ENCODE measurements around the gene XPO5. TPM values are rescaled to one million over a fixed set of nuclear protein-coding genes. Genes with fewer than 3 reads are reported as not detected.

XPO5 gene
- total and polyA plus RNA-seq, 2 experiments from 2014 or later = 28.5 to 95.2 TPM

GRCh38 chr6:43524483-43524961 is 51.3 kb downstream of the XPO5 start (continued):
- no peak for TF ChIP-seq ETS1 (IDR thresholded peaks at IDR 0.05)
- no peak for TF ChIP-seq JUNB (IDR thresholded peaks at IDR 0.05; ENCODE audit: unreplicated experiment)

- TF ChIP-seq ETS1 (IDR thresholded peaks at IDR 0.05) (no peak), STAT1 (IDR thresholded peaks at IDR 0.05; ENCODE audit: unreplicated experiment) (no peak), JUNB (IDR thresholded peaks at IDR 0.05; ENCODE audit: unreplicated experiment) (no peak), NANOG (IDR thresholded peaks at IDR 0.05; ENCODE audit: borderline replicate concordance) (no peak), ZNF331 (CRISPR knock-in tag; IDR thresholded peaks at IDR 0.05; ENCODE audit: low read depth) (no peak), REST (IDR thresholded peaks at IDR 0.05; ENCODE audit: unreplicated experiment) (no peak), POLR2AphosphoS5 (IDR thresholded peaks at IDR 0.05; ENCODE audit: low read depth) (no peak), EZH2phosphoT487 (IDR thresholded peaks at IDR 0.05; ENCODE audit: unreplicated experiment) (no peak), EZH2 (IDR thresholded peaks at IDR 0.05; ENCODE audit: low read depth, unreplicated experiment) (no peak), ZNF114 (CRISPR knock-in tag; IDR thresholded peaks at IDR 0.05) (no peak)
- Histone ChIP-seq H3K27ac (ENCODE audit: low read depth) (no peak overlapping the region), H3K4me2 (no peak overlapping the region), H3K79me2 (replicated peaks; ENCODE audit: insufficient read depth) (peaks cover 8% of the 10 kb centered on the region), H3F3A (replicated peaks; ENCODE audit: low read depth) (peaks cover 41% of the 10 kb centered on the region), H3K27me3 (ENCODE audit: insufficient read depth) (no peaks in the 10 kb centered on the region), H4K20me1 (replicated peaks; ENCODE audit: insufficient read depth) (peaks cover 23% of the 10 kb centered on the region), H3K4me1 (ENCODE audit: insufficient read depth) (peaks cover under 1% of the 10 kb centered on the region; the same call in 1 of the 2 replicates), H3K4me3 (no peak overlapping the region), H2AFZ (no peak overlapping the region), H3K9me2 (ENCODE audit: insufficient read depth) (no peaks in the 10 kb centered on the region), H3K36me3 (ENCODE audit: insufficient read depth) (peaks cover 60% of the 10 kb centered on the region)
- DNase-seq (ENCODE audit: low spot score) = no peak
- Mint-ChIP-seq H3K4me3 (no peak overlapping the region), H3K4me1 (no peaks in the 10 kb centered on the region), H3K36me3 (ENCODE audit: low read depth) (peaks cover 67% of the 10 kb centered on the region; the same call in 2 of the 3 replicates), H3K9me3 (no peaks in the 10 kb centered on the region; the same call in 2 of the 3 replicates), H3K27me3 (ENCODE audit: insufficient read depth, low read depth, poor library complexity) (peaks cover 6% of the 10 kb centered on the region), H3K27ac (no peak overlapping the region)
- ATAC-seq = no peak
These were observed 52.6 kb downstream of the XPO5 start for GRCh38 chr6:43523284-43523683.
